ENCODE measurements around the gene TGFBR3. TPM values are rescaled to one million over a fixed set of nuclear protein-coding genes. Genes with fewer than 3 reads are reported as not detected.

The TGFBR3 gene
- total and polyA plus RNA-seq, 12 donors = 6.6 to 36.7 (median 24.3) TPM

DNA sequence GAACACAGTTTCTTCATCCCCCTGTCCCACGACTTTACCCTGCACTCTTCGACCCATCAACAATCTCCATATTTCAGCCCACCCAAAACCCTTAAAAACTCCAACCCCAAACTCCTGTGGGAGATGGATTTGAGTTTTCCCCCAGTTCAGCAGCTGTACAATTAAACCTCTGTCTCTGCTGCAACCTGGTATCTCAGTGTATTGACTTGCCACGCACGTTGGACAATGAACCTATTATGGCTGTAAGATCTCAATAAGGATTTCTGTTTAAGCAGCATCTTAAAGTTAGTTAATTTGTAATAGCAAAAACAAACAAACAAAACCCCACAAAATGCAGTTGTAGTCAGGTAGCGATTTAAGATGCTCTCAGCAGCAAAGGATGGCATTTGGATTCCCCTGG, 119.1 kb downstream of the TGFBR3 start:
- Histone ChIP-seq H3K9me3 (no peaks in the 10 kb centered on the region), H3K27me3 (no peaks in the 10 kb centered on the region), H3K4me1 (peaks cover 0 to 32% (median 19%) of the 10 kb centered on the region in 9 donors), H3K36me3 (peaks cover 0 to 4% (median 0%) of the 10 kb centered on the region in 9 donors), H3K4me3 (no peak overlapping the region), H3K27ac (no peak overlapping the region)
- 89% methylated on average over 5 of the region's 5 CpGs; no CpG with 5 or more reads in 1 of the 2 donors for WGBS, 2 donors
- ATAC-seq (no peak), DNase-seq (no peak)
- TF ChIP-seq, protein P1, sequence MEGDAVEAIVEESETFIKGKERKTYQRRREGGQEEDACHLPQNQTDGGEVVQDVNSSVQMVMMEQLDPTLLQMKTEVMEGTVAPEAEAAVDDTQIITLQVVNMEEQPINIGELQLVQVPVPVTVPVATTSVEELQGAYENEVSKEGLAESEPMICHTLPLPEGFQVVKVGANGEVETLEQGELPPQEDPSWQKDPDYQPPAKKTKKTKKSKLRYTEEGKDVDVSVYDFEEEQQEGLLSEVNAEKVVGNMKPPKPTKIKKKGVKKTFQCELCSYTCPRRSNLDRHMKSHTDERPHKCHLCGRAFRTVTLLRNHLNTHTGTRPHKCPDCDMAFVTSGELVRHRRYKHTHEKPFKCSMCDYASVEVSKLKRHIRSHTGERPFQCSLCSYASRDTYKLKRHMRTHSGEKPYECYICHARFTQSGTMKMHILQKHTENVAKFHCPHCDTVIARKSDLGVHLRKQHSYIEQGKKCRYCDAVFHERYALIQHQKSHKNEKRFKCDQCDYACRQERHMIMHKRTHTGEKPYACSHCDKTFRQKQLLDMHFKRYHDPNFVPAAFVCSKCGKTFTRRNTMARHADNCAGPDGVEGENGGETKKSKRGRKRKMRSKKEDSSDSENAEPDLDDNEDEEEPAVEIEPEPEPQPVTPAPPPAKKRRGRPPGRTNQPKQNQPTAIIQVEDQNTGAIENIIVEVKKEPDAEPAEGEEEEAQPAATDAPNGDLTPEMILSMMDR (IDR thresholded peaks at IDR 0.05) = no peak
- intact Hi-C loops (cut with DNase I) = no loop called here

DNA sequence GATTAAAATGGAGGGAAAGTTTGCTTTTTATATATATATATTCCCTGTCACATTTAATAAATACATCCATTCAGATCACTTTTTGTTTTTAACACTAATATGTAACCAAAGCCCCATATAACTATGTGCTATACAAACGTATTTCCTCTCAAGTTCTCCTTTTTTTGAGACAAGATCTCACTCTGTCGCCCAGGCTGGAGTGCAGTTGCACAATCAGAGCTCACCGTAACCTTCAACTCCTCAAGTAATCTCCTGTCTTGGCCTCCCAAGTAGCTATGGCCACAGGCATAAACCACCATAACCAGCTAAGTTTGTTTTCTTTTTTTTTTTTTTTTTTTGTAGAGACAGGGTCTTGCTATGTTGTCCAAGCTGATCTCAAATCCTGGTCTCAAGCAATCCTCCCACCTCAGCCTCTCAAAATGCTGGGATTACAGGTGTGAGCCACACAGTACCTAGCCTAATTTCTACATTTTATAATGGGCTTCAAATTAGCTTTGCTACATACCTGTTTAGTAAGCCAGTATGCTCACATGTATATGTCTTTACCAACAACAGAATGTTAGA, 120.0 kb downstream of the TGFBR3 start:
- no peaks in the 10 kb centered on the region for H3K9me3 ChIP-seq
- DNase-seq (no peak), ATAC-seq (no peak)
- H3K4me1 ChIP-seq = peaks cover 0 to 40% (median 23%) of the 10 kb centered on the region in 9 donors
- TF ChIP-seq, protein P1 (IDR thresholded peaks at IDR 0.05) = no peak
- H3K36me3 ChIP-seq = peaks cover 0 to 2% (median 0%) of the 10 kb centered on the region in 9 donors
- intact Hi-C loops (cut with DNase I) = no loop called here
- H3K27ac ChIP-seq = no peak overlapping the region
- 84 to 91% methylated on average over 3 of the region's 3 CpGs for WGBS, 2 donors
- no peaks in the 10 kb centered on the region for H3K27me3 ChIP-seq
- no peak overlapping the region for H3K4me3 ChIP-seq

DNA sequence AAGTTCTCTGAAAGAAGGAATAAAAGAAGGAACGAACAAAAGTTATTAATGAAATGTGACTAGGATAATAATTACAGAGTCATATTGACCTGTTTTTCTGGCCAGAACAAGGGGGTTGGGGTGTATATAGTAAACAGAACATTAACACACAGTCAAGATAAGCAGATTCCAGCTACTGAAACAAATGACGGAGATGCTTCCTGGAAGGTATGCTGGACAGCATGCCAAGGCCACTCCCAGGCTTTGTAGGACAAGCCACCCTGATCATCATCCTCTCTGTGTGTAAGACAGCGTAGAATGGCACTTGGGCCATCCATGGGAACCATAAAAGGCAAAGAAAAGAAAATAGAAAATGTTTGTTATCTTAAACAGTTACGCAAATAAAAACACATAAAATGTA, 120.7 kb downstream of the TGFBR3 start:
- no peaks in the 10 kb centered on the region for H3K27me3 ChIP-seq
- H3K36me3 ChIP-seq = no peaks in the 10 kb centered on the region
- intact Hi-C loops (cut with DNase I) = no loop called here
- DNase-seq = no peak
- ATAC-seq = peak in 2 of 8 donors; percentile 29 to 46
- no peaks in the 10 kb centered on the region for H3K9me3 ChIP-seq
- H3K4me3 ChIP-seq = no peak overlapping the region
- TF ChIP-seq, protein P1 (IDR thresholded peaks at IDR 0.05) = no peak
- peak overlapping the region in 1 of 10 donors; percentile 32 for H3K27ac ChIP-seq
- 76 to 80% methylated on average over 4 of the region's 4 CpGs for WGBS, 2 donors
- H3K4me1 ChIP-seq = peaks cover 0 to 47% (median 29%) of the 10 kb centered on the region in 9 donors

DNA sequence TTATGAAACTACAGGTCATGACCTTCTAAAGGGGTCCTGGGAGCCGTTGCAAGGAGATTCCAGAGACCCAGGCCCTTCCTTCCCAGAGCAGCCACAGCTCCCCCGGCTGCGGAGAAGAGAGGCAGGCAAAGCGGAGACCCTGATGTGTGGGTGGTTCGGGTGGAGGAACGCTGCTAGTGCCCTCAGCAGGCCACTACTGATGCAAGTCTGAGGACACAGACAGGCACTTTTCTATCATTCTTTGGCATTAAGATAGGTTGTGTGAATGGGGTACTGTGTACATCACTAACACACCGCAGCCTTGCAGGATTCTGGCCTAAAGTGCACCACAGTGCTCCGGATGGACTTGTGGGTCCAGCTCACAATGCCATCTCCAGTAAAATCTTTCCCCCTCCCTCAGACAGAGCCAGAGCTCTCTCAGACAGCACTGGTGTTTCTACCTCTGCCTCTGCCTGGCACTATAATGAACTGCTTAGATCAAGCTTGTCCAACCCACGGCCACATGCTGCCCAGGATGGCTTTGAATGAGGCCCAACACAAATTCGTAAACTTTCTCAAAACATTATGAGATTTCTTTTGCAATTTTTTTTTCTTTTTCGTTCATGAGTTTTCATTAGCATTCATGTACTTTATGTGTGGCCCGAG, 121.4 kb downstream of the TGFBR3 start:
- DNase-seq (no peak), ATAC-seq (no peak)
- H3K27ac ChIP-seq = peak overlapping the region in 2 of 10 donors; percentile 15 to 32
- WGBS, 2 donors = 89 to 90% methylated on average over 12 of the region's 12 CpGs
- H3K36me3 ChIP-seq = no peaks in the 10 kb centered on the region
- intact Hi-C loops (cut with DNase I) = no loop called here
- H3K9me3 ChIP-seq = no peaks in the 10 kb centered on the region
- H3K27me3 ChIP-seq = no peaks in the 10 kb centered on the region
- H3K4me3 ChIP-seq = no peak overlapping the region
- TF ChIP-seq, protein P1 (IDR thresholded peaks at IDR 0.05) = no peak
- H3K4me1 ChIP-seq = peaks cover 0 to 54% (median 34%) of the 10 kb centered on the region in 9 donors
